ENCODE data around the gene PITX1.

- TF ChIP-seq POLR2AphosphoS5 (IDR thresholded peaks at IDR 0.05; ENCODE audit: insufficient read depth in 1 of 2, low read depth in 1 of 2), result peak in 1 of 2 donors; percentile 22
- TF ChIP-seq CTCF (IDR thresholded peaks at IDR 0.05), result no peak
Measured at GRCh38 chr5:135034236-135034962, 371 bp upstream of the PITX1 start.
